ENCODE measurements around the gene PDE1C.

- TF ChIP-seq CTCF (IDR thresholded peaks at IDR 0.05) (no peak), POLR2A (IDR thresholded peaks at IDR 0.05) (no peak)
Observed at GRCh38 chr7:31788883-31789680, 281.1 kb downstream of the PDE1C start.
